Measurements from ENCODE around the gene FLRT2.

FLRT2 gene

GRCh38 chr14:85531587-85532373 is 1.8 kb downstream of the FLRT2 start:
- no peak for FAIRE-seq

GRCh38 chr14:85532374-85533022 is 2.6 kb downstream of the FLRT2 start:
- FAIRE-seq, result no peak

- FAIRE-seq, result no peak
Observed at GRCh38 chr14:85533023-85533860, 3.3 kb downstream of the FLRT2 start.

- no peak for FAIRE-seq
Observed at GRCh38 chr14:85533861-85534291, 3.9 kb downstream of the FLRT2 start.

- no peak for FAIRE-seq
Observed at GRCh38 chr14:85534458-85535293, 4.7 kb downstream of the FLRT2 start.

GRCh38 chr14:85535321-85535720 is 5.4 kb downstream of the FLRT2 start:
- FAIRE-seq, result no peak

- no peak for FAIRE-seq
Observed at GRCh38 chr14:85535991-85536832, 6.3 kb downstream of the FLRT2 start.

GRCh38 chr14:85536833-85537190 is 6.9 kb downstream of the FLRT2 start:
- no peak for FAIRE-seq

GRCh38 chr14:85537526-85537925 is 7.6 kb downstream of the FLRT2 start:
- FAIRE-seq, result no peak

GRCh38 chr14:85538636-85539035 is 8.7 kb downstream of the FLRT2 start:
- FAIRE-seq, result no peak

GRCh38 chr14:85539510-85539909 is 9.6 kb downstream of the FLRT2 start:
- no peak for FAIRE-seq

- FAIRE-seq, result no peak
Observed at GRCh38 chr14:85542623-85543022, 12.7 kb downstream of the FLRT2 start.

- FAIRE-seq, result no peak
Observed at GRCh38 chr14:85545738-85546137, 15.8 kb downstream of the FLRT2 start.

GRCh38 chr14:85546390-85546789 is 16.4 kb downstream of the FLRT2 start:
- FAIRE-seq, result no peak

GRCh38 chr14:85549697-85550096 is 19.8 kb downstream of the FLRT2 start:
- no peak for FAIRE-seq

GRCh38 chr14:85554106-85554505 is 24.2 kb downstream of the FLRT2 start:
- FAIRE-seq, result no peak

GRCh38 chr14:85556267-85556666 is 26.3 kb downstream of the FLRT2 start:
- FAIRE-seq, result no peak

GRCh38 chr14:85558505-85558904 is 28.6 kb downstream of the FLRT2 start:
- no peak for FAIRE-seq

- no peak for FAIRE-seq
Observed at GRCh38 chr14:85562630-85563029, 32.7 kb downstream of the FLRT2 start.

- no peak for FAIRE-seq
Observed at GRCh38 chr14:85564841-85565527, 35.0 kb downstream of the FLRT2 start.

- FAIRE-seq, result no peak
Observed at GRCh38 chr14:85565862-85566296, 35.9 kb downstream of the FLRT2 start.
